NCI-H1436 treated with DMSO at 0.1 percent for 48 hours (cell line): ENCODE measurements around the gene LHFPL5.

Experiments
- DNase-seq: peaks from one replicate; lab custom pipeline; 2025; lab: John Stamatoyannopoulos, UW

The LHFPL5 gene

GRCh38 chr6:35804996-35805736 is at the start of gene LHFPL5:
TSS of gene LHFPL5 (plus strand) at chr6:35805352. CDS start at chr6:35805671, 319 bp downstream.
- DNase-seq, result peak; percentile 9

GRCh38 chr6:35757456-35758123 is 47.6 kb upstream of the LHFPL5 start:
- no peak for DNase-seq

- no peak for DNase-seq
Measured at GRCh38 chr6:35759426-35759825, 45.7 kb upstream of the LHFPL5 start.

- DNase-seq, result no peak
Measured at GRCh38 chr6:35765739-35766138, 39.4 kb upstream of the LHFPL5 start.

GRCh38 chr6:35769211-35769610 is 35.9 kb upstream of the LHFPL5 start:
- DNase-seq, result no peak

- no peak for DNase-seq
Measured at GRCh38 chr6:35771343-35771627, 33.9 kb upstream of the LHFPL5 start.

GRCh38 chr6:35774116-35774794 is 30.9 kb upstream of the LHFPL5 start:
- DNase-seq, result no peak

- no peak for DNase-seq
Measured at GRCh38 chr6:35775031-35775430, 30.1 kb upstream of the LHFPL5 start.

- no peak for DNase-seq
Measured at GRCh38 chr6:35776364-35777215, 28.6 kb upstream of the LHFPL5 start, which contains the start of gene CLPSL2. TSS of gene CLPSL2 (plus strand) at chr6:35776598. CDS start at chr6:35776619, 21 bp downstream.

GRCh38 chr6:35777356-35778102 is 27.6 kb upstream of the LHFPL5 start:
- no peak for DNase-seq

- DNase-seq, result no peak
Measured at GRCh38 chr6:35778437-35778836, 26.7 kb upstream of the LHFPL5 start.

GRCh38 chr6:35780719-35781118 is 24.4 kb upstream of the LHFPL5 start, which contains the start of gene CLPSL1:
TSS of gene CLPSL1 (plus strand) at chr6:35781019. CDS start at chr6:35781111, 92 bp downstream.
- no peak for DNase-seq

- DNase-seq, result no peak
Measured at GRCh38 chr6:35781290-35781689, 23.9 kb upstream of the LHFPL5 start.

- DNase-seq, result no peak
Measured at GRCh38 chr6:35782424-35782823, 22.7 kb upstream of the LHFPL5 start.

- no peak for DNase-seq
Measured at GRCh38 chr6:35784200-35784599, 21.0 kb upstream of the LHFPL5 start.

- DNase-seq, result no peak
Measured at GRCh38 chr6:35786272-35786671, 18.9 kb upstream of the LHFPL5 start.

- DNase-seq, result no peak
Measured at GRCh38 chr6:35786810-35787209, 18.3 kb upstream of the LHFPL5 start.

- no peak for DNase-seq
Measured at GRCh38 chr6:35787266-35788218, 17.6 kb upstream of the LHFPL5 start.

- DNase-seq, result no peak
Measured at GRCh38 chr6:35788423-35788982, 16.6 kb upstream of the LHFPL5 start.

- DNase-seq, result no peak
Measured at GRCh38 chr6:35790683-35791082, 14.5 kb upstream of the LHFPL5 start.
